Spleen (tissue), 11 donors: ENCODE measurements around the gene CLEC16A. TPM values are rescaled to one million over a fixed set of nuclear protein-coding genes. Genes with fewer than 3 reads are reported as not detected.
A peak's percentile ranks its signal among the peaks of the same experiment; 100 is the strongest.

Experiments
- DNase-seq: peaks from one replicate; pipeline ENCODE4 v3.0.0-alpha.2; 2020
- H3K27ac ChIP-seq, 8 donors: fragments of 200-600 bp; sonication (generic) in 7 of 8; 1 replicate in 4 of 8; 2 replicates in 4 of 8; pipeline versions ENCODE4 v1.5.0 to v1.8.0; 2016 to 2021; ENCODE audit warnings: inconsistent platforms in 4 of 8, mild to moderate bottlenecking in 4 of 8, moderate library complexity in 1 of 8
- H3K27me3 ChIP-seq, 7 donors: fragments of 200-600 bp; sonication (generic) in 6 of 7; replicated peaks in 1 of 7; 1 replicate in 4 of 7; 2 replicates in 3 of 7; pipeline versions ENCODE4 v1.5.0 to v1.8.0; 2016 to 2021; ENCODE audit warnings: inconsistent platforms in 3 of 7, mild to moderate bottlenecking in 1 of 7
- H3K36me3 ChIP-seq, 6 donors: fragments of 200-600 bp; sonication (generic) in 5 of 6; 1 replicate in 4 of 6; 2 replicates in 2 of 6; pipeline versions ENCODE4 v1.5.0 to v1.8.0; 2016 to 2021; ENCODE audit warnings: inconsistent platforms in 2 of 6
- H3K4me1 ChIP-seq, 6 donors: fragments of 200-600 bp; sonication (generic) in 5 of 6; 1 replicate in 3 of 6; 2 replicates in 3 of 6; pipeline versions ENCODE4 v1.5.0 to v1.8.0; 2016 to 2021; ENCODE audit warnings: inconsistent platforms in 3 of 6
- H3K4me3 ChIP-seq, 8 donors: fragments of 200-600 bp; sonication (generic) in 7 of 8; 1 replicate in 4 of 8; 2 replicates in 4 of 8; pipeline versions ENCODE4 v1.5.0 to v1.8.0; 2016 to 2021; ENCODE audit warnings: inconsistent platforms in 4 of 8, mild to moderate bottlenecking in 4 of 8, moderate library complexity in 2 of 8
- H3K9me3 ChIP-seq, 8 donors: fragments of 200-600 bp; sonication (generic) in 7 of 8; 1 replicate in 4 of 8; 2 replicates in 4 of 8; pipeline versions ENCODE4 v1.5.0 to v1.8.0; 2016 to 2021; ENCODE audit warnings: inconsistent platforms in 4 of 8
- POLR2A ChIP-seq, 3 donors: fragments of 450-650 bp; IDR thresholded peaks; one replicate each; pipeline ENCODE4 v1.5.1; 2017; ENCODE audit warnings: antibody characterized with exemption in 3 of 3, mild to moderate bottlenecking in 1 of 3
- POLR2AphosphoS5 ChIP-seq, 3 donors: sonication (generic); formaldehyde crosslinking; IDR thresholded peaks; one replicate each; pipeline ENCODE4 v1.5.1; 2017; ENCODE audit warnings: antibody characterized with exemption in 3 of 3
- WGBS, 5 donors: extraction: QIAGEN DNeasy Blood & Tissue Kit in 3 of 5; methylation state at CpG; one replicate each; pipeline versions ENCODE4 v1.1.5 to v1.1.7; 2013 to 2018; 5-methylcytosine and 5-hydroxymethylcytosine counted together
- intact Hi-C: fragments of 100-400 bp; cut with DNase I; formaldehyde crosslinking; loops from one replicate; pipeline ENCODE4 v1.15.0; 2023; ENCODE audit warnings: low total_unique reads
- polyA plus RNA-seq, 3 donors: library from polyadenylated mRNA; stranded (reverse); fragments of 200-250 nt; gene quantifications; one replicate each; pipeline ENCODE4 v1.2.1, GENCODE V29; 2013
- total RNA-seq, 7 donors: library from RNA; depleted of rRNA in 3 of 7; stranded (reverse); fragments of >200 nt in 3 of 7; fragmentation: NEBNext Ultra II Directional in 4 of 7; extraction: Animal tissue kit (Norgen Biotek cat#: 25700) in 4 of 7; gene quantifications; one replicate each; pipeline versions ENCODE4 v1.1.0 to v1.2.1, GENCODE V29; 2016 to 2021
- TF ChIP-seq, protein P1 (sequence below), 11 experiments: fragments of 200-600 bp in 7 of 11; fragments of 450-650 bp in 4 of 11; sonication (generic) in 4 of 11; IDR thresholded peaks in 8 of 11; conservative IDR thresholded peaks in 3 of 11; 1 replicate in 7 of 11; 2 replicates in 4 of 11; pipeline versions ENCODE4 v1.4.0 to v1.8.0; 2016 to 2021; ENCODE audit warnings: antibody characterized with exemption in 11 of 11, inconsistent platforms in 4 of 11, mild to moderate bottlenecking in 1 of 11
- donor health status: healthy with polysubstance abuse.
- donor health status: DM: no; HTN: no; CAD: no; lungs with moderate emphysema.
- donor health status: DM: no; HTN: no; CAD: no.
- donor health status: Bipolar disorder and iron deficiency.
- donor health status: healthy.
- donor health status: DM: no; HTN: no; CAD: no.
- donor health status: DM: yes; HTN: yes; CAD: no.

Gene CLEC16A
- total and polyA plus RNA-seq, 10 donors = 7.3 to 54.6 (median 35.1) TPM

DNA sequence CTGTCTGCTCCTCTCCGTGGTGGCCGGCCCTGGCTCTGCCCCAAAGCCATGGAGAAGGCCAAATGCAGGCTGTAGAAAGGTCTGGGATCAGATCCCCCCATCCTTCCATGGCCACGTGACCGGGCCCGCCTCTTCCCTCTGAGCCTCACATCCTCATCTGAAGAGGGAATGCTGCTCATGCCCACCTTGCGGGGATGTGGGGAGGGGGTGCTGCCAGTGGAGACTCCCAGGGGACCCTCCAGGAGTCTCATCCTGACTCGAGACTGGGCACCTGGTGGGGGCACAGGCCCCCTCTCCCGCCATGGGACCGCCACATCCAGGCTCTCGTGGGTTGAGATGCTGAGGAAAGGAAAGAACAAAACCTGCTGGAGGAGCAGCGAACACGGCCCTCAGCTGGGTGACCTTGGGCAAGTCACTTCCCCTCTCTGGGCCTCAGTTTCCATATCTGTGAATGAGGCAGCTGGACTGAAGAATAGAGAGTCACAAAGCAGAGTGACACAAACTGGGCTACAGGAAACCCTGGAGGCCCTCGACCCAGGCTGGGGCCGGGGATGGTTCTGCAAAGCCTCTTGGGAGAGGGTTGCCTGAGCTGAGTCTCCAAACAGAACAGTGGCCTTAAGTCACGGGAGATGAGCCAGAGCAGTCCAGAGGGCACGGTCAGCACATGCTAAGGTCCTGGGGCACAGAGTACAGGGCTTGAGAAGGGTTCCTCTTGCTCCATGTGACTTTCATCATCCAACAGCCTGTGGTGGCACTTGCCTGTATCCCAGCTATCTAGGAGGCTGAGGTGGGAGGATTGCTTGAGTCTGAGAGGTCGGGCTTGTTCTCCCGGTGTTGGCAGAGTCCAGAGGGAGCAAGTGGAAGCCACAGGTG lies 281.5 kb downstream of the CLEC16A start:
- H3K9me3 ChIP-seq = no peaks in the 10 kb centered on the region
- no peak for DNase-seq
- H3K27me3 ChIP-seq = no peaks in the 10 kb centered on the region
- no peak for TF ChIP-seq POLR2A (IDR thresholded peaks at IDR 0.05)
- TF ChIP-seq, protein P1, sequence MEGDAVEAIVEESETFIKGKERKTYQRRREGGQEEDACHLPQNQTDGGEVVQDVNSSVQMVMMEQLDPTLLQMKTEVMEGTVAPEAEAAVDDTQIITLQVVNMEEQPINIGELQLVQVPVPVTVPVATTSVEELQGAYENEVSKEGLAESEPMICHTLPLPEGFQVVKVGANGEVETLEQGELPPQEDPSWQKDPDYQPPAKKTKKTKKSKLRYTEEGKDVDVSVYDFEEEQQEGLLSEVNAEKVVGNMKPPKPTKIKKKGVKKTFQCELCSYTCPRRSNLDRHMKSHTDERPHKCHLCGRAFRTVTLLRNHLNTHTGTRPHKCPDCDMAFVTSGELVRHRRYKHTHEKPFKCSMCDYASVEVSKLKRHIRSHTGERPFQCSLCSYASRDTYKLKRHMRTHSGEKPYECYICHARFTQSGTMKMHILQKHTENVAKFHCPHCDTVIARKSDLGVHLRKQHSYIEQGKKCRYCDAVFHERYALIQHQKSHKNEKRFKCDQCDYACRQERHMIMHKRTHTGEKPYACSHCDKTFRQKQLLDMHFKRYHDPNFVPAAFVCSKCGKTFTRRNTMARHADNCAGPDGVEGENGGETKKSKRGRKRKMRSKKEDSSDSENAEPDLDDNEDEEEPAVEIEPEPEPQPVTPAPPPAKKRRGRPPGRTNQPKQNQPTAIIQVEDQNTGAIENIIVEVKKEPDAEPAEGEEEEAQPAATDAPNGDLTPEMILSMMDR (IDR thresholded peaks at IDR 0.05 in 8 of 11, conservative IDR thresholded peaks at IDR 0.05 in 3 of 11) = no peak
- no peak for TF ChIP-seq POLR2AphosphoS5 (IDR thresholded peaks at IDR 0.05)
- peaks cover 25 to 45% (median 34%) of the 10 kb centered on the region in 6 donors for H3K4me1 ChIP-seq
- WGBS, 5 donors = 61 to 73% (median 69%) methylated on average over 12 to 18 of the region's 18 CpGs
- peak overlapping the region in 1 of 8 donors; percentile 44 for H3K4me3 ChIP-seq
- no peaks in the 10 kb centered on the region for H3K36me3 ChIP-seq
- intact Hi-C loops = no loop called here
- H3K27ac ChIP-seq = peak overlapping the region; percentile 79 to 94 (median 86)

DNA sequence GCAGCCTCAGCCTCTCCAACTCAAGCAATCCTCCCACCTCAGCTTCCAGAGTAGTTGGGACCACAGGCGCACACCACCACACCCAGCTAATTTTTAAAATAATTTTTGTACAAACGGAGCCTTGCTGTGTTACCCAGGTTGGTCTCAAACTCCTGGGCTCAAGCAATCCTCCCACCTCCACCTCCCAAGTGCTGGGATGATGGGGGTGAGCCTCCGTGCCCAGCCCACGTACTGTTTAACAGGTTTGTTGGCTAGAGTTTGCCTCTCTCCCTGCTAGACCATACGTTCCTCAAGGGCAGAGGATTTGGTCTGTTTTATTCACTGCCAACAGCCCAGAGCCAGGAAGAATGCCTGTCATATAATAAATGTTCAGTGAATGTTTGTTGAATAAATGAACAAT lies 285.1 kb downstream of the CLEC16A start:
- 86 to 94% (median 91%) methylated on average over 5 of the region's 5 CpGs for WGBS, 5 donors
- Histone ChIP-seq H3K4me1 (peaks cover 25 to 63% (median 49%) of the 10 kb centered on the region in 6 donors), H3K27ac (peak overlapping the region in 2 of 8 donors; percentile 15 to 27), H3K27me3 (no peaks in the 10 kb centered on the region), H3K9me3 (no peaks in the 10 kb centered on the region), H3K36me3 (no peaks in the 10 kb centered on the region), H3K4me3 (no peak overlapping the region)
- intact Hi-C loops = no loop called here
- no peak for TF ChIP-seq POLR2A (IDR thresholded peaks at IDR 0.05)
- DNase-seq = no peak

DNA sequence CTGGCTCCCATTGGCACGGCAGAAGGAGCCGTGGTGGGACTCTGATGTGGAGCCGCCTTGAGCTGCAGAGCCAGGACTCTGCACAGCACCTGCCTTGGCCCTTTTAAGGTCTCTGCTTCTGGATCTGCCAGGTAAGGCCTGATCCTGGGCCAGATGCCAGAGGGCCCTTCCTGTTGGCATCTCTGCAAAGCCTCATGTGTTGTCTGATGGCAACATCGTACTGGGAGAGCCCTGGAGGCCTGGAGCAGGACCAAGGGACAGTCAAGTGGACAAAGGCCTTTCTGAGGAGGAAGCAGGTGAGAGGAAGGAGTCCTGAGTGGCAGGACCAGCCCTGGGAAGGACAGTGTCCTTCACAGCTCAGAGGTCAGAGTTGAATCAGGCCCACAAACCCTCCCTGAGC lies 285.5 kb downstream of the CLEC16A start:
- peak overlapping the region in 3 of 8 donors; percentile 15 to 27 (median 23) for H3K27ac ChIP-seq
- TF ChIP-seq POLR2AphosphoS5 (IDR thresholded peaks at IDR 0.05) (no peak), POLR2A (IDR thresholded peaks at IDR 0.05) (no peak)
- TF ChIP-seq, protein P1 (IDR thresholded peaks at IDR 0.05 in 8 of 11, conservative IDR thresholded peaks at IDR 0.05 in 3 of 11) = no peak
- intact Hi-C loops = no loop called here
- peaks cover 21 to 63% (median 48%) of the 10 kb centered on the region in 6 donors for H3K4me1 ChIP-seq
- no peak for DNase-seq
- H3K27me3 ChIP-seq = no peaks in the 10 kb centered on the region
- H3K9me3 ChIP-seq = no peaks in the 10 kb centered on the region
- no peaks in the 10 kb centered on the region for H3K36me3 ChIP-seq
- 77 to 86% (median 83%) methylated on average over 4 of the region's 4 CpGs for WGBS, 5 donors
- no peak overlapping the region for H3K4me3 ChIP-seq

DNA sequence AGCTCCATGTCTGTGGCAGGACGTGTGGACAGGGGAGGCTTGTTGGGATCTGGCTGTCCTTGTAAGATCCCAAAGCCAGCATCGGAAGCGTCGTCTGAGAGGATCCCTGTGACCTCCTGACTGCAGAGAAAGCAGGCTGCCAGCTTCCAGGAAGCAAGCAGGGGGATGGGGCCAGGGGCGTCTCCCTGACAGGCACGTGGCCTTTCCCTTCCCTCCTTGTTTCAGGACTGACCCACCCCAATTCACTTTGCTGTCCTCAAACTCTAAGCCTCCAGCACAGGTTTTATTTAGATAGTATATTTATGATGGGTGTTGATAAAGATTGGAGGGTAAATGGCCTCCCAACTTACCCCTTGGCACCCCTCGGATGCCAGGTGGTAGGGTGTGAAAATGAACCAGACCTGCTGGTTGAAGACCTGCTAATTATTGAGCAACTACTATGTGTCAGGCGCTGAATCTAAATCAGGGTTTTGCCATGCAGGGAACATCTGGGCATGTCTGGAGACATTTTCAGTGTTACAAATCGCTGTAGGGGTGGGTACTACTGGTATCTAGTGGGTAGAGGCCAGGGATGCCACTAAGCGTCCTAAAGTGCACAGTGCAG lies 287.1 kb downstream of the CLEC16A start:
- intact Hi-C loops = no loop called here

More for the DNA sequence above, 287.1 kb downstream of the CLEC16A start:
- H3K9me3 ChIP-seq = no peaks in the 10 kb centered on the region
- no peak overlapping the region for H3K4me3 ChIP-seq
- TF ChIP-seq POLR2A (IDR thresholded peaks at IDR 0.05) (no peak), POLR2AphosphoS5 (IDR thresholded peaks at IDR 0.05) (peak in 1 of 3 donors; percentile 37)
- TF ChIP-seq, protein P1 (IDR thresholded peaks at IDR 0.05 in 8 of 11, conservative IDR thresholded peaks at IDR 0.05 in 3 of 11) = no peak
- H3K27ac ChIP-seq = peak overlapping the region in 7 of 8 donors; percentile 13 to 87 (median 60)
- H3K4me1 ChIP-seq = peaks cover 10 to 63% (median 39%) of the 10 kb centered on the region in 6 donors
- no peaks in the 10 kb centered on the region for H3K27me3 ChIP-seq
- 70 to 80% (median 71%) methylated on average over 10 of the region's 10 CpGs for WGBS, 5 donors
- H3K36me3 ChIP-seq = no peaks in the 10 kb centered on the region
- no peak for DNase-seq

Other genes starting within 250 kb of the CLEC16A start
- gene TEKT5, start 249.6 kb upstream of the CLEC16A start, total RNA-seq = 1 to 10 TPM in 2 of 7 donors, under 1 TPM in 2, not detected in 3; 0.43 to 1.5 (median 0.97) TPM
- under 1 TPM; 0.17 to 0.22 (median 0.17) TPM for gene TEKT5, start 249.6 kb upstream of the CLEC16A start, polyA plus RNA-seq
- 10 to 100 TPM; 22.8 to 47.5 (median 32.8) TPM for gene NUBP1, start 200.7 kb upstream of the CLEC16A start, total RNA-seq
- 10 to 100 TPM; 47.3 to 52.2 (median 49.4) TPM for gene NUBP1, start 200.7 kb upstream of the CLEC16A start, polyA plus RNA-seq
- gene TVP23A, start 125.8 kb upstream of the CLEC16A start, total RNA-seq = 1 to 10 TPM in 3 of 7 donors, under 1 TPM in 3, not detected in 1; 0.42 to 2.2 (median 1.2) TPM
- gene TVP23A, start 125.8 kb upstream of the CLEC16A start, polyA plus RNA-seq = 1 to 10 TPM in 1 of 3 donors, under 1 TPM in 2; 0.29 to 1.1 (median 0.72) TPM
- 100 to 1,000 TPM in 6 of 7 donors, 10 to 100 TPM in 1; 88.0 to 179 (median 143) TPM for gene CIITA, start 67.4 kb upstream of the CLEC16A start, total RNA-seq
- gene CIITA, start 67.4 kb upstream of the CLEC16A start, polyA plus RNA-seq = 10 to 100 TPM; 67.0 to 93.6 (median 81.8) TPM
- 10 to 100 TPM; 25.4 to 81.5 (median 36.8) TPM for gene DEXI, start 2.1 kb upstream of the CLEC16A start, total RNA-seq
- gene DEXI, start 2.1 kb upstream of the CLEC16A start, polyA plus RNA-seq = 10 to 100 TPM; 14.9 to 29.0 (median 21.5) TPM